Esophagus muscularis mucosa (tissue), 4 donors: ENCODE data around the gene NPIPA3. TPM values are rescaled to one million over a fixed set of nuclear protein-coding genes. Genes with fewer than 3 reads are reported as not detected.
"Not testable (repeated sequence)": the region's sequence is repeated elsewhere in the genome, so short reads cannot be mapped to it uniquely, and the experiment has no call there.

ENCODE experiments used
- DNase-seq: peaks from one replicate; pipeline ENCODE4 v3.0.0-alpha.2; 2017; ENCODE audit errors: extremely low spot score
- H3K27ac ChIP-seq, 4 donors: fragments of 200-600 bp; sonication (generic); replicated peaks in 1 of 4; 1 replicate in 3 of 4; 2 replicates in 1 of 4; pipeline ENCODE4 v1.5.1; 2016 to 2019; ENCODE audit warnings: mild to moderate bottlenecking in 1 of 4
- H3K27me3 ChIP-seq, 4 donors: fragments of 200-600 bp; sonication (generic); one replicate each; pipeline versions ENCODE4 v1.5.1 to v1.6.0; 2016 to 2019
- H3K36me3 ChIP-seq, 4 donors: fragments of 200-600 bp; sonication (generic); one replicate each; pipeline ENCODE4 v1.5.1; 2016 to 2019
- H3K4me1 ChIP-seq, 4 donors: fragments of 200-600 bp; sonication (generic); one replicate each; pipeline ENCODE4 v1.5.1; 2016 to 2019
- H3K4me3 ChIP-seq, 4 donors: fragments of 200-600 bp; sonication (generic); 1 replicate in 2 of 4; 2 replicates in 2 of 4; pipeline ENCODE4 v1.5.1; 2016 to 2019; ENCODE audit warnings: mild to moderate bottlenecking in 4 of 4, moderate library complexity in 1 of 4
- H3K9me3 ChIP-seq, 4 donors: fragments of 200-600 bp; sonication (generic); 1 replicate in 3 of 4; 2 replicates in 1 of 4; pipeline ENCODE4 v1.5.1; 2016 to 2019
- WGBS: methylation state at CpG from one replicate; pipeline ENCODE4 v1.1.5; 2018; 5-methylcytosine and 5-hydroxymethylcytosine counted together
- intact Hi-C: fragments of 100-400 bp; cut with DNase I; formaldehyde crosslinking; loops from one replicate; pipeline ENCODE4 v1.15.1; 2023
- total RNA-seq, 4 donors: library from RNA; depleted of rRNA; stranded (reverse); fragments of >200 nt; gene quantifications; one replicate each; pipeline versions ENCODE4 v1.1.0 to v1.2.1, GENCODE V29; 2016

NPIPA3 gene
- total RNA-seq, 4 donors from 2014 or later: 0.69 to 0.84 (median 0.83) TPM; not detected in 1

DNA sequence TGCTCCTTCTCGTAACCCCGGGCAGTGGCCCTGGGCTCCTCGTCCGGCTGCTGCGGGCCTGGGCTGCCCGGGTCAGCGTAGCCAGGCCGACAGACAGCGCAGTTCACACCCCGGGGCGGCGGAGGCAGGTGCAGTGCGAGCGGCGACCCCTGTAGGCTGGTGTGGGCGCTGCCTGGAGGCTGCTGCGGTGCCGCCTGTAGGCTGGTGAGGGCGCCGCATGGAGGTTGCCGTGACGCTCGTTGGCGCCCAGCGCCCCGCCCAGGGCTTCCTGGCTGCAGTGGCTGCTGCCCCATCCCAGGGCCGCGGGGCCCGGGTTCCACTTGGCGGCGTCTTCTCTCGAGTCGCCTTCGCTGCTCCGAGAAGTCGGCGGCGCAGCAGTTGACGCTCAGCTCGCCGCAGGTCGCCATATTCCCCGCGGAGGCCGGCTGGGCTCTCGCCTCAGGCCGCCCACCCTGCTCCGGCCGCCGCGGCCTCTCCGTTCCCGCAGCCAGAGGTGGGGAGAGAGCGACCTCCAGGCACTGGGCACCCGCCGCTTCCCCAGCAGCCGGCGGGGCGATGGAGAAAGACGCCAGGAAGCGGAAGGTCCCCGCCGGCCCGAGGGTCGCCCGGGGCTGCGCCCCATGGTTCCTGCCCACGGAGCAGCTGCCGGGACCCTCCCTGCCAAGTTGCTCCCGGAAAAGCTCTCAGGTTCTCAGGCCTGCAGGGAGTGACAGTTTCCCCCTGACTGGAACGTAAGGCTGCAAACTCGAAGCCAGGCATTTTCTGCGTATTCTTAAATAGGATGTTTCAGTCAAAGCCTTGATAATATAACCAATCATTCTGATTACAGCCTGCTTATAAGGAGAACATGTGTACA lies 39.3 kb downstream of the NPIPA3 start, which contains the start of gene NPIPA2:
Gene NPIPA2 (plus strand): TSS at position 261 of the 856 bp plus-strand sequence. CDS start 5,533 bp downstream, outside the sequence.
- H3K27ac ChIP-seq, H3K9me3 ChIP-seq, intact Hi-C loops, H3K4me3 ChIP-seq, H3K4me1 ChIP-seq, H3K36me3 ChIP-seq, DNase-seq, H3K27me3 ChIP-seq: not testable (repeated sequence)
- no CpG with 5 or more reads among the region's 73 CpGs for WGBS

GRCh38 chr16:14773654-14774053 lies 70.4 kb downstream of the NPIPA3 start:
- H3K9me3 ChIP-seq, H3K27me3 ChIP-seq, DNase-seq, H3K36me3 ChIP-seq, H3K27ac ChIP-seq, H3K4me3 ChIP-seq, H3K4me1 ChIP-seq, intact Hi-C loops: not testable (repeated sequence)
- no CpG with 5 or more reads among the region's 2 CpGs for WGBS

DNA sequence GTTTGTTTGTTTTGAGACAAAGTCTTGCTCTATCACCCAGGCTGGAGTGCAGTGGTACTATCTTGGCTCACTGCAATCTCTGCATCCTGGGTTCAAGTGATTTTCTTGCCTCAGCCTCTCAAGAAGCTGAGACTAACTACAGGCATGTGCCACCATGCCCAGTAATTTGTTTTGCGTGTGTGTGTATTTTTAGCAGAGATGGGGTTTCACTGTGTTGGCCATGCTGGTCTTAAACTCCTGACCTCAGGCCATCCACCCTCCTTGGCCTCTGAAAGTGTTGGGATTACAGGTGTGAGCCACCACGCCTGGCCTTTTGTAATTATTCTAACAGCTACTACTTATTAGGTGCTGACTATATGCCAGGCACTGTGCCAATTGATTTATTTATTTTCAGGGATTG lies 72.4 kb downstream of the NPIPA3 start:
- intact Hi-C loops, H3K36me3 ChIP-seq, H3K4me1 ChIP-seq, DNase-seq, H3K9me3 ChIP-seq, H3K27me3 ChIP-seq, H3K4me3 ChIP-seq, H3K27ac ChIP-seq: not testable (repeated sequence)
- no CpG with 5 or more reads among the region's 2 CpGs for WGBS

Other genes with a start within 250 kb of the NPIPA3 start
- gene PARN, start 73.2 kb upstream of the NPIPA3 start, total RNA-seq: 10 to 100 TPM; 32.6 to 43.5 (median 36.1) TPM
- 10 to 100 TPM; 39.1 to 59.8 (median 54.7) TPM for gene BFAR, start 70.5 kb upstream of the NPIPA3 start, total RNA-seq
- not detected for gene PLA2G10, start 9.1 kb upstream of the NPIPA3 start, total RNA-seq
- 1 to 10 TPM in 2 of 4 donors, under 1 TPM in 1, not detected in 1; 0.99 to 3.8 (median 2.5) TPM for gene NPIPA2, start 39.1 kb downstream of the NPIPA3 start, total RNA-seq
- 10 to 100 TPM; 36.5 to 72.1 (median 49.7) TPM for gene NOMO1, start 130.3 kb downstream of the NPIPA3 start, total RNA-seq
- 100 to 1,000 TPM in 1 of 4 donors, 10 to 100 TPM in 3; 69.6 to 118 (median 85.0) TPM for gene NPIPA1, start 234.0 kb downstream of the NPIPA3 start, total RNA-seq